ENCODE measurements around the gene RPAIN.

DNA sequence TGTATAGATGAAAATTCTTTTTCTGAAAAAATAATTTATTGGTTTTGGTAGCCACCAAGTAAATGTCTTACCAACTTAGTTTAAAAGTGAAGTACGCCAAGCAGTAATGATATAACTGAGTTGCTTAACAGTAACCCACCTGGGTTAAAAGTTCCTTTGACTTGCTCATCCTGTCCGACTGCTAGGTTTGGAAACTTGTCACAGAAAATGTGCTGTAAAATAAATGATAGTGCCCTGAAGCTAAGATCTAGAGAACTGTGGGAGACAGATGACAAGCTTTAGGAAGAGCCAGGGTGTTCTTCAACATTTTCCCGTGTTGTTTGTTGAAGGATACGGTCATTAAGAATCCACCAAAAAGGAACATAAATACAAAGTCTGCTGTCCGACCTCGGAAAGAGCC lies 61.0 kb downstream of the RPAIN start:
- TF ChIP-seq POLR2A (IDR thresholded peaks at IDR 0.05; ENCODE audit: low read length): no peak
- no peak for TF ChIP-seq GATA1 (IDR thresholded peaks at IDR 0.05; ENCODE audit: low read depth, low read length)

All from erythroblast (primary cell).